ENCODE results near the gene DPH1.
"Not testable (repeated sequence)": the region's sequence is repeated elsewhere in the genome, so short reads cannot be mapped to it uniquely, and the experiment has no call there.

Gene DPH1

DNA sequence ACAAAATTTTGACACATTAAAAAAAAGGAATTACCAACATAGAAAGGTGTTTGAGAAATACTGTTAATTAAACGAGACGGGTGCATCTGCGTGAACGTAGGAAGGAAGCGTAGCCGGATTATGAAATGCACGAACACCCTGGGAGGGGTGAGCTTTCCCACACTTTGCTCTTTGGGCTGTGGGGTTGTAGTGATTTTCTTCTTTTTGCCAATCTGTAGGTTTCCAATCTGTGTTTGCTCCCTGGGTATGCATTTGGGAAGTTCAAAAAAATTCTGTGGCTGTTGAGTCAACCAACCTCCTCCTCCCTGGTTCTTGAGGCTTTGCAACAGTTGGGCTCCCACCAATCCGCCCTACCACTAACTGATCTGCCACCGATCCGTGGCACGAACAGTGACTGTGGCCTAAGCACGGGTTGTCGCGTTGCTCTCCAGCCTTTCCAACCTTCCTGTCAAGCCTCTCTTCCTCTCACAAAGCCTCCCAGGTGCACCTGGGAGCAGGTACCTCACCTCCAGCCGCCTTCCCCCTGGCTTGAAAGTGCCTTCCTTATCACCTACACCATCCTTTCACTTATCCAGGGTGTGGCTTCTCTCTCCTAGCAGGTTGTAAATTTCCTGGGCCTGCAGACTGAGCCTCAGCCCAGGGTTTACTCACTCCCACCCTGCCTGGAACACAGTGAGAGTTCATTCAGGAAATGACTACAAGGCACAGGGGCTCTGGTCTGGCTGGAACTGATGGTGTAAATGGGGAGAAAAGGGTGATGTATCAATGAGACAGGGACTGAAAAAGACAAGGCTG, 21.4 kb upstream of the DPH1 start:
- DNase-seq (ENCODE audit: low spot score), result no peak
- Histone ChIP-seq H3K4me3 (ENCODE audit: severe bottlenecking) (no peak overlapping the region), H3K27ac (ENCODE audit: poor library complexity, severe bottlenecking) (no peak overlapping the region), H3K27me3 (ENCODE audit: insufficient read depth, poor library complexity, severe bottlenecking) (no peaks in the 10 kb centered on the region), H3K9me3 (ENCODE audit: severe bottlenecking) (no peaks in the 10 kb centered on the region), H3K4me1 (ENCODE audit: insufficient read depth, poor library complexity, severe bottlenecking) (peaks cover 10% of the 10 kb centered on the region), H3K36me3 (ENCODE audit: low read depth) (no peaks in the 10 kb centered on the region)
- peak; percentile 30; the same call in 1 of the 3 replicates for ATAC-seq (ENCODE audit: low read depth)
- TF ChIP-seq, protein P1, sequence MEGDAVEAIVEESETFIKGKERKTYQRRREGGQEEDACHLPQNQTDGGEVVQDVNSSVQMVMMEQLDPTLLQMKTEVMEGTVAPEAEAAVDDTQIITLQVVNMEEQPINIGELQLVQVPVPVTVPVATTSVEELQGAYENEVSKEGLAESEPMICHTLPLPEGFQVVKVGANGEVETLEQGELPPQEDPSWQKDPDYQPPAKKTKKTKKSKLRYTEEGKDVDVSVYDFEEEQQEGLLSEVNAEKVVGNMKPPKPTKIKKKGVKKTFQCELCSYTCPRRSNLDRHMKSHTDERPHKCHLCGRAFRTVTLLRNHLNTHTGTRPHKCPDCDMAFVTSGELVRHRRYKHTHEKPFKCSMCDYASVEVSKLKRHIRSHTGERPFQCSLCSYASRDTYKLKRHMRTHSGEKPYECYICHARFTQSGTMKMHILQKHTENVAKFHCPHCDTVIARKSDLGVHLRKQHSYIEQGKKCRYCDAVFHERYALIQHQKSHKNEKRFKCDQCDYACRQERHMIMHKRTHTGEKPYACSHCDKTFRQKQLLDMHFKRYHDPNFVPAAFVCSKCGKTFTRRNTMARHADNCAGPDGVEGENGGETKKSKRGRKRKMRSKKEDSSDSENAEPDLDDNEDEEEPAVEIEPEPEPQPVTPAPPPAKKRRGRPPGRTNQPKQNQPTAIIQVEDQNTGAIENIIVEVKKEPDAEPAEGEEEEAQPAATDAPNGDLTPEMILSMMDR (IDR thresholded peaks at IDR 0.05; ENCODE audit: poor library complexity, severe bottlenecking), result no peak

DNA sequence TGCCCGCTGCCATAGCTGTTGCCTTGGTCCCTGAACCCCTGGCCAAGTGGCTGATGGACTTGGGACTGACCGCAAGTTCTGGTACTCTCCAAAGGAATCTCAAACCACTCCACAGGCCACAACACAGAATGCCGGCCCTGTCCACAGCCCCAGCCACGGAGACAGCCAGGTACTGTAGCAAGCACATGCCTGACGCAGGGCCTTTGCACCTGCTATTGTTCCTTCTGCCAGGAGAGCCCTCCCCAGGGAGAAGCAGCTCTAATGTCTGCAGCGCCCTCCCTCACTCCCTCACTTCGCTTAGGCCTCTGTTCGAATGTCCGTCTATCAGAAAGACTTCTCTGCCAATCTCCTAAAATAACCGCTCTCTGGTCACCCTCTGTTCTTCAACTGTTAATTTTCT, 20.2 kb upstream of the DPH1 start:
- Histone ChIP-seq H3K9me3 (ENCODE audit: severe bottlenecking) (no peaks in the 10 kb centered on the region), H3K4me1 (ENCODE audit: insufficient read depth, poor library complexity, severe bottlenecking) (peaks cover 10% of the 10 kb centered on the region), H3K4me3 (ENCODE audit: severe bottlenecking) (no peak overlapping the region), H3K36me3 (ENCODE audit: low read depth) (no peaks in the 10 kb centered on the region), H3K27ac (ENCODE audit: poor library complexity, severe bottlenecking) (no peak overlapping the region), H3K27me3 (ENCODE audit: insufficient read depth, poor library complexity, severe bottlenecking) (no peaks in the 10 kb centered on the region)
- no peak for DNase-seq (ENCODE audit: low spot score)
- no peak for ATAC-seq (ENCODE audit: low read depth)
- TF ChIP-seq, protein P1 (IDR thresholded peaks at IDR 0.05; ENCODE audit: poor library complexity, severe bottlenecking), result no peak

GRCh38 chr17:2011411-2012371, 18.3 kb upstream of the DPH1 start:
- H3K4me3 ChIP-seq (ENCODE audit: severe bottlenecking), result no peak overlapping the region
- H3K36me3 ChIP-seq (ENCODE audit: low read depth), result no peaks in the 10 kb centered on the region
- H3K4me1 ChIP-seq (ENCODE audit: insufficient read depth, poor library complexity, severe bottlenecking), result peaks cover 10% of the 10 kb centered on the region
- TF ChIP-seq, protein P1 (IDR thresholded peaks at IDR 0.05; ENCODE audit: poor library complexity, severe bottlenecking), result no peak
- H3K9me3 ChIP-seq (ENCODE audit: severe bottlenecking), result no peaks in the 10 kb centered on the region
- no peak for DNase-seq (ENCODE audit: low spot score)
- peak; percentile 75 for ATAC-seq (ENCODE audit: low read depth)
- peak overlapping the region; percentile 14 for H3K27ac ChIP-seq (ENCODE audit: poor library complexity, severe bottlenecking)
- no peaks in the 10 kb centered on the region for H3K27me3 ChIP-seq (ENCODE audit: insufficient read depth, poor library complexity, severe bottlenecking)

DNA sequence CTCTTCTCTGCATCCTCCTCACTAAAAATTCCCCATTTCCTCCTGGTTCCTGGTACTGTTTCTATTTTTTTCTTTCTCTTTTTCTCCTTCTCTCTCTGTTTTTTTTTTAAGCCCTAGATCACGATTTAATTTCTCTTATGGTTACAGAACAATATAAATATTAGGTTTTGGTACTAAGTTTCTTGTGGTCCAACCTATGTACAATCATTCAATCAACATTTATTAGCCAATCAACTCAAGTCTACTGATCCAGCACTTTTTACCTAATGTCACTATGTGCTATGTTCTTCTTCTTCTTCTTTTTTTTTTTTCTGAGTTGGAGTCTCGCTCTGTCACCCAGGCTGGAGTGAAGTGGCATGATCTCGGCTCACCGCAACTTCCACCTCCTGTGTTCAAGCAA, 17.5 kb upstream of the DPH1 start:
- ATAC-seq (ENCODE audit: low read depth), result no peak
- peak overlapping the region; percentile 14 for H3K27ac ChIP-seq (ENCODE audit: poor library complexity, severe bottlenecking)
- no peak overlapping the region for H3K4me3 ChIP-seq (ENCODE audit: severe bottlenecking)

GRCh38 chr17:2013220-2013993, 16.5 kb upstream of the DPH1 start:
- H3K36me3 ChIP-seq (ENCODE audit: low read depth); DNase-seq (ENCODE audit: low spot score); H3K4me1 ChIP-seq (ENCODE audit: insufficient read depth, poor library complexity, severe bottlenecking); H3K27ac ChIP-seq (ENCODE audit: poor library complexity, severe bottlenecking); ATAC-seq (ENCODE audit: low read depth); H3K4me3 ChIP-seq (ENCODE audit: severe bottlenecking); H3K9me3 ChIP-seq (ENCODE audit: severe bottlenecking); H3K27me3 ChIP-seq (ENCODE audit: insufficient read depth, poor library complexity, severe bottlenecking): not testable (repeated sequence)

More for the DNA sequence above, 17.5 kb upstream of the DPH1 start:
- peaks cover 10% of the 10 kb centered on the region for H3K4me1 ChIP-seq (ENCODE audit: insufficient read depth, poor library complexity, severe bottlenecking)
- no peak for DNase-seq (ENCODE audit: low spot score)
- TF ChIP-seq, protein P1 (IDR thresholded peaks at IDR 0.05; ENCODE audit: poor library complexity, severe bottlenecking), result no peak
- no peaks in the 10 kb centered on the region for H3K27me3 ChIP-seq (ENCODE audit: insufficient read depth, poor library complexity, severe bottlenecking)
- H3K9me3 ChIP-seq (ENCODE audit: severe bottlenecking), result no peaks in the 10 kb centered on the region
- no peaks in the 10 kb centered on the region for H3K36me3 ChIP-seq (ENCODE audit: low read depth)

Measured in RWPE2 (cell line).